ENCODE data around the gene POLR2F. TPM values are rescaled to one million over a fixed set of nuclear protein-coding genes. Genes with fewer than 3 reads are reported as not detected.

The POLR2F gene
- total RNA-seq, 4 donors from 2014 or later, result 31.5 to 63.8 (median 43.3) TPM

DNA sequence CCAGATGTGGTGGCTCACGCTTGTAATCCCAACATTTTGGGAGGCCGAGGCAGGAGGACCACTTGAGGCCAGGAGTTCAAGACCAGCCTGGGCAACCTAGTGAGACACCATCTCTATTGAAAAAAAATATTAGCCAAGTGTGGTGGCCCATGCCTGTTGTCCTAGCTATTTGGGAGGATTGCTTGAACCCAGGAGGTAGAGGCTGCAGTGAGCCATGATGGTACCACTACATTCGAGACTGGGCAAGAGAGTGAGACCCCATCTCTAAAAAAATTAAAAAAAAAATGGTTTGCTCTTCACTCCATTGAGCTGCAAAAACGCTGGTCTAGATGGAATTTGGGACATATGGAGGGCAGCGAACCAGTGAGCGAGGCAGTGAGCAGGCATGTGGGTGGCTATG, 52.4 kb downstream of the POLR2F start:
- Histone ChIP-seq H3K36me3 (no peaks in the 10 kb centered on the region), H3K4me3 (no peak overlapping the region), H3K27ac (no peak overlapping the region), H3K27me3 (no peaks in the 10 kb centered on the region), H3K9me3 (no peaks in the 10 kb centered on the region), H3K4me1 (no peaks in the 10 kb centered on the region)
- intact Hi-C loops (cut with DNase I; ENCODE audit: low total_unique reads), result no loop called here
- TF ChIP-seq POLR2A (IDR thresholded peaks at IDR 0.05), result no peak
- TF ChIP-seq, protein P1, sequence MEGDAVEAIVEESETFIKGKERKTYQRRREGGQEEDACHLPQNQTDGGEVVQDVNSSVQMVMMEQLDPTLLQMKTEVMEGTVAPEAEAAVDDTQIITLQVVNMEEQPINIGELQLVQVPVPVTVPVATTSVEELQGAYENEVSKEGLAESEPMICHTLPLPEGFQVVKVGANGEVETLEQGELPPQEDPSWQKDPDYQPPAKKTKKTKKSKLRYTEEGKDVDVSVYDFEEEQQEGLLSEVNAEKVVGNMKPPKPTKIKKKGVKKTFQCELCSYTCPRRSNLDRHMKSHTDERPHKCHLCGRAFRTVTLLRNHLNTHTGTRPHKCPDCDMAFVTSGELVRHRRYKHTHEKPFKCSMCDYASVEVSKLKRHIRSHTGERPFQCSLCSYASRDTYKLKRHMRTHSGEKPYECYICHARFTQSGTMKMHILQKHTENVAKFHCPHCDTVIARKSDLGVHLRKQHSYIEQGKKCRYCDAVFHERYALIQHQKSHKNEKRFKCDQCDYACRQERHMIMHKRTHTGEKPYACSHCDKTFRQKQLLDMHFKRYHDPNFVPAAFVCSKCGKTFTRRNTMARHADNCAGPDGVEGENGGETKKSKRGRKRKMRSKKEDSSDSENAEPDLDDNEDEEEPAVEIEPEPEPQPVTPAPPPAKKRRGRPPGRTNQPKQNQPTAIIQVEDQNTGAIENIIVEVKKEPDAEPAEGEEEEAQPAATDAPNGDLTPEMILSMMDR (IDR thresholded peaks at IDR 0.05), result no peak
- no peak for DNase-seq

DNA sequence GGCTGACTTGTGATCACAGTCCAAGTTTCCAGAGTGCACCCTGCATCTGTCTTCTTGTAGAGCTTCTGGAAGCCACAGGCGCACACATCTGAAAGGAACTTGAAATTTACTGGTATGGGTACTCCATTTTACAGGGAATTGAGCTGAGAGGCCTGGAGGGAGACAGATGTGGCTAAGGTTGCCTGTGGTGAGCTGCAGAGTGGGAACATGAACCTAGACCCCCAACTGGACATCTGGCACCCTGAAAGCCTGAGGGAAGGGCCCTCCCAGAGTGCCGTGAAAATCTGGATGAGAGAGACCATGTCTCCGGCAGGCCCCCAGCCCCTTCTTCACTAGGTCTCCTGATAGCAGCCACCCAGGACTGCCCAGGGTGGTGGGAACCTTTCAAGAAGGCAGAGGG, 53.4 kb downstream of the POLR2F start:
- DNase-seq, result no peak
- no peaks in the 10 kb centered on the region for H3K4me1 ChIP-seq
- H3K4me3 ChIP-seq, result no peak overlapping the region
- H3K9me3 ChIP-seq, result no peaks in the 10 kb centered on the region
- no peak overlapping the region for H3K27ac ChIP-seq
- intact Hi-C loops (cut with DNase I; ENCODE audit: low total_unique reads), result no loop called here
- TF ChIP-seq, protein P1 (IDR thresholded peaks at IDR 0.05), result no peak
- no peak for TF ChIP-seq POLR2A (IDR thresholded peaks at IDR 0.05)
- no peaks in the 10 kb centered on the region for H3K36me3 ChIP-seq
- H3K27me3 ChIP-seq, result no peaks in the 10 kb centered on the region

DNA sequence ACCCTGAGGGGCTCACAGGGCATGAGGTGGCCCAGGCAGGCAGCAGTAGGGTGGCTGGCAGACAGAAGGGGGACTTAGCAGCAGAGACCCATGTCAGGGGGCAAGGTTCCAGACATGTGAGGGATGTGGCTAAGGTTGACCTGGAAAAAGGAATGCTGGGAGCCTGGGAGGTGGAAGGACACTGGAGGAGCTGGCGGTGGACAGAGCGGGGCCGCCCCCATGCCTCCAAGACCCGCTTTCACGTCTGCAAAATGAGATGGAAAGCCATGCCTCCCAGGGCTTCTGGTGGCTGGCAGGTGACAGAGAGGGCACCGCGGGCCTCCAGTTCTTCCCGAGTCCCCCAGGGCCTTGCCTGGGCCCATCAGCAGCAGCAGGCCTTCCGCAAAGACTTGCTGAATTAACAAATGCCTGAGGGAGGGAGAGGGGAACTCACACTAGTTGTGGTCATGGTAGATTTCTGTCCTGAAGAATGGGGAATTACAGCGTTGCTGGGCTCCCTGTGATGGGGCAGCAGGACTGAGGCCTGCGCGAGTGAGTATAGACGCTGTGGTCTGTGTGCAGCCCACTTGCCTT, 53.9 kb downstream of the POLR2F start:
- TF ChIP-seq POLR2A (IDR thresholded peaks at IDR 0.05), result no peak
- TF ChIP-seq, protein P1 (IDR thresholded peaks at IDR 0.05), result no peak
- no peaks in the 10 kb centered on the region for H3K4me1 ChIP-seq
- no peaks in the 10 kb centered on the region for H3K9me3 ChIP-seq
- no peak overlapping the region for H3K27ac ChIP-seq
- H3K4me3 ChIP-seq, result no peak overlapping the region
- no peaks in the 10 kb centered on the region for H3K36me3 ChIP-seq
- no peaks in the 10 kb centered on the region for H3K27me3 ChIP-seq
- intact Hi-C loops (cut with DNase I; ENCODE audit: low total_unique reads), result no loop called here
- no peak for DNase-seq

DNA sequence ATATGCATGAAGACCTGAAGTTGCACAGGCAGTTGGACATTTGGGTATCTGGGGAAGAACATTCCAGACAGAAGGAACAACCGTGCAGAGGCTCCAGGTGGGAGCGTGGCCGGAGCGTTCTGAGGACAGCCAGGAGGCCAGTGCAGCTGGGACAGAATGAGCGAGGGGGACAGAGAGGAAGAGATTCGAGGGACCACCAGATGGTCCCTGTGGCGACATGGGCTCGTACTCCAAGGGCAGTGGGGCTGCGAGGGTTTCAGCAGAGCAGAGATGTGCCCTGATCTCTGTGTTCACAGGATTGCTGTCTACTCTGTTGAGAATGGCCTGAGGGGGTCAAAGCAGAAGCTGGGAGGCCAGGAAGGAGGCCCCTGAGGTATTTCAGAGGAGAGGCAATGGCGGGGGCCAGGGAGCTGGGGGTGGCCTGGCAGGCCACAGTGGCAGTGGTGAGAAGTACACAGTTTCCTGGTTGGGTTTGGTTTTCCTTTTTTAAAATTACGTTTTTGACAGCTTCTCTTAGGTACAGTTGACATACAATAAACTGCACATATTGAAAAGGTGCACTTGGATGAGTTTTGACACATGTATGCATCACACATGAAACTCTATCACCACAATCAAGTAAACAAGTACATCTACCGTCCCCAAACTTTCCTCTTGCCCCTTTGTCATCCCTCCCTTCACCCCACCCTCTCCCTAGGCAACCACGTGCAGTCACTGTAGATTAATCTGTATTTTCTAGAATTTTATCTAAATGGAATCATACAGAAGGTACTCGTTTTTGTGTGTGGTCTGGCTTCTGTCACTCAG, 55.7 kb downstream of the POLR2F start:
- no peak for DNase-seq
- Histone ChIP-seq H3K27me3 (no peaks in the 10 kb centered on the region), H3K4me3 (no peak overlapping the region), H3K27ac (no peak overlapping the region), H3K4me1 (no peaks in the 10 kb centered on the region), H3K36me3 (no peaks in the 10 kb centered on the region), H3K9me3 (no peaks in the 10 kb centered on the region)
- intact Hi-C loops (cut with DNase I; ENCODE audit: low total_unique reads), result no loop called here
- TF ChIP-seq, protein P1 (IDR thresholded peaks at IDR 0.05), result no peak
- no peak for TF ChIP-seq POLR2A (IDR thresholded peaks at IDR 0.05)

DNA sequence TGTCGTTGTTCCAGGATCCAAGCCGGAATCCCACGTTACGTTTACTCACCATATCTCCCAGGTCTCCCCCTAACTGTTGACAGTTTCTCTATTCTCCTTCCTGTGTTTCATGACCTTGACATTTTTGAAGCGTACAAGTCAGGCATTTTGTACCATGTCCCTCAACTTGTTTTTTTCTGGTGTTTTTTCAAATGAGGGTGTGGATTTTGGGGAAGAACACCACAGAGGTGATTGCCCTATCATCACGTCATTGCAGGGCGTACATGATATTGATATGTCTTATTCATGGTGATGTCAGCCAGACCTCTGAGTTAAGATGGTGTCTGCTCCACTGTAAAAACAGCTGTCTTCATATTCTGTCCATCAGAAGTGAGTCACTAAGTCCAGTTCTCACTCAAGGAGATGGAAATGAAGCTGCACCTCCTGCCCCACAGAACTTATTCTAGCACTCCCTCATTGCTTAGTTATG, 59.1 kb downstream of the POLR2F start:
- H3K9me3 ChIP-seq, result no peaks in the 10 kb centered on the region
- TF ChIP-seq POLR2A (IDR thresholded peaks at IDR 0.05), result no peak
- TF ChIP-seq, protein P1 (IDR thresholded peaks at IDR 0.05), result no peak
- no peaks in the 10 kb centered on the region for H3K27me3 ChIP-seq
- intact Hi-C loops (cut with DNase I; ENCODE audit: low total_unique reads), result no loop called here
- no peak for DNase-seq
- H3K4me3 ChIP-seq, result no peak overlapping the region
- H3K27ac ChIP-seq, result no peak overlapping the region
- H3K4me1 ChIP-seq, result peaks cover 0 to 5% of the 10 kb centered on the region in 2 donors
- H3K36me3 ChIP-seq, result no peaks in the 10 kb centered on the region
